SK-MEL-5 (cell line): ENCODE measurements around the gene IPO8. TPM values are rescaled to one million over a fixed set of nuclear protein-coding genes. Genes with fewer than 3 reads are reported as not detected.
"Not testable (repeated sequence)": the region's sequence is repeated elsewhere in the genome, so short reads cannot be mapped to it uniquely, and the experiment has no call there.

ENCODE experiments used
- DNase-seq: peaks from one replicate; pipeline ENCODE4 v3.0.0-alpha.2; 2016; ENCODE audit warnings: low read depth, low spot score
- in situ Hi-C: cut with HindIII; loops from 2 replicates; pipeline ENCODE4 v1.10.0; 2016; ENCODE audit warnings: low sequenced_read_pairs, high pct_unique_total_duplicates, low pct_unique_long_range_greater_than_20kb
- total RNA-seq: library from RNA; depleted of rRNA; stranded (reverse); fragments of >200 nt; shearing (Covaris generic); gene quantifications from 2 replicates; pipeline ENCODE4 v1.2.3, GENCODE V29; 2014

Gene IPO8
- total RNA-seq, 1 experiment from 2014 or later, result 32.9 TPM

DNA sequence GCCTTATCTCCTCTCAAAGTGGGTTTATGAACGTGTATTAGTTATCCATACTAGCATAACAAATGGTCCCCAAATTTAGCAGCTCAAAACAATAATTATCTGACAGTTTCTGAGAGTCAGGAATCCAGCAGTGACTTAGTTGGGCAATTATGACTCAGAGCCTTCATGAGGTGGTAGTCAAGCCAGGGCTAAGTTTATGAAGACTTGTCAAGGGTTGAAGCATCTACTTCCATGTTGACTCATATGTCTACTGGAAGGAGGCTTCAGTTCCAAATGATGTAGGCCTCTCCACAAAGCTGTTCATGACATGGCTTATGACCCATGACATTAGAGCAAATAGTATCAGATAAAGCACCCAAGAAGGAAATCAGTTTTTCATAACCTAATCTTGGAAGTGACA lies 73.2 kb downstream of the IPO8 start:
- no peak for DNase-seq
- in situ Hi-C loops, result no loop called here

DNA sequence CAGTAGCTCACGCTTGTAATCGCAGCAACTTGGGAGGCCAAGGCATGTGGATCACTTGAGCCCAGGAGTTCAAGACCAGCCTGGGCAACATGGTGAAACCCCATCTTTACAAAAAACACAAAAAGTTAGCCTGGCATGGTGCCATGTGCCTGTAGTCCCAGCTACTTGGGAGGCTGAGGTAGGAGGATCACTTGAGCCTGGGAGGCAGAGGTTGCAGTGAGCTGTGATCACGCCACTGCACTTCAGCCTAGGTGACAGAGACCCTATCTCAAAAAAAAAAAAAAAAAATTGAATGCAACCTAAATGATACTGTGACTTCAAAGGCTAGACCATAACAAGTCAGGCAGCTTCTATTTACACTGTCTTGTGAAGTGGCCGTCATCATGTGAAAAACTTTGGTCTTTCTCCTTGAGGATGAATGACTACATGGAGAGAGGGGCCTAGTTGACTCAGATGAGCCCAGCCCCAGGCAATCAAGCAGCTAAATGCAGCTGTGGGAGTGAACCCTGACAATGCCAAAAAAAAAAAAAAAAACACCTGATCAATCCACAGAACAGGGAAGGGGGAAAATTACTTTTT lies 73.9 kb downstream of the IPO8 start:
- in situ Hi-C loops, DNase-seq: not testable (repeated sequence)

DNA sequence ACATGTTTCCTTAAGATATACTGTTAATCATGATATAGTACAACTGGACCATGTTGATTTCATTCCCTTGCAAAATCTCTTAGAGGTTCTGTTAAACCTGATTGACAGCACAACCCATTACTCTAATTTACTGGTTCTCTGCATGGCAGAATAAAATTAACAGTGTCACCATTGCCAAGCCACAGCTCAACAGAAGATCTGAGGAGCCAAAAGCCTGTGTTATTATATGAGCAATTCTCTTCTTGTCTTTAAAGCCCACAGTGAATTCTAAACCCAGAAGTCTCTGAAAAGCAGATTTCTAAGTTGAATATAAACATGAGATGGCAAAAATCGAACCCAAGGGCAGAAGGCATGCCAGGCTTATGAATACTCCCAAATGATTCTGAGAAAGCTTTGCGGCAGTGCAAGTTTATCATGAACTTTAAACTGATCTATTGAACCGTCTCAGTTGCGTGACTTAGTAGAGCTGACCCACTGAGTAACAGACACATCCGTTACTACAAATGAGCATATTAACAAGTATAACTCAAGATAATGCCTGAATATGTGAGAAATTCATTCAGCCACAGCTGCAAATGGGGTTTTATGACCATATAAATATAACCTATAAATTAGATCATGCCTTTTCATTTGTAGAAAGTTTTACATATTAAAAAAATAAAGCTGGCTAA lies 78.2 kb downstream of the IPO8 start:
- in situ Hi-C loops, result no loop called here
- no peak for DNase-seq

DNA sequence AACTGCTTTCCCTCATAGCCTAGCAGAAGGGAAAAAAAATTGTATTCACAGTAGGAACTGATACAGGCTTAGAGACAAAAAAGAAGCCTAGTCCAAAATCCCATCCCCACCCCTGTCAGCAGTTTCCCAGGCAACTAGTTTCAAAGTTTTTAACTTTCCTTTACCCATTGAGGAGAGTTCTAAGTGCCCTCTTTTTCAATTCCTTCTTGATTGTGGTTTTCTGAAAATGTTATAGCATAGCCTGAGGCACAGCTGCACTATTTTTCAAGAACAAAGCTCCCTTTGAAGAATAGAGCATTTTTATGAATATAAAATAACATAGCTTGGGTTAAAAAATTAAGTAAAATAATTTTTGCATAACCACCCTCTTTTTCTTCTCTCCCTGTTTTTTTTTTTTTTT lies 81.6 kb downstream of the IPO8 start:
- DNase-seq, result peak; percentile 83
- in situ Hi-C loops, result no loop called here

DNA sequence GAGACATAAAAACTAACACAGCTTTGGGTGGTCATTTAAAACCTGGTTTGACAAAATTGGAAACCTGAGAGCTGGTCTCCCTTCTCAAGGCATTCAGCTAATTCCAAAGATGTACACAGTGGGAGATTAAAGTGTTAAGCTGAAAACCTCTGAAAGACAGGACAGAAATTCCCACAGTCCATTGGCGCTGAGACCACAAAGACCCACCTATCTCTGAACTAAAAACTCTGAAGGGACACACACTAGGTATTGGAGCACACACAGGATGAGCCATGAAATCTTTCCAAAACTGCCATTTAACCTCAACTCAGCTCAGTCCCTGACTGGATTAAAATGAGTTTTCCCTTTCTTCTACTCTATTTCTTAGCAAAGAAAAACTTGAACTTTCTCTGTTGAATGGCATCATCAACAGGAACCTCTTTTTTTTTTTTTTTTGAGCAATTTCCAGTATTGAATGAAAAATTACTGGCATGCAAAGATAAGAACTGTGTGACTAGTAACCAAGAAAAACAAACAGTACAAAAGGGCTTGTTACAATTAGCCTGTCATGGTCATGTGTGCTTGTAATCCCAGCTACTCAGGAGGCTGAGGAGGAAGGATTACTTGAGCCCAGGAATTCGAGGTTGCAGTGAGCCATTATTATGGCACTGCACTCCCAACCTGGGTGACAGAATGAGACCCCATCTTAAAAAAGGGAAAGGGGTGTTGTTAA lies 82.4 kb downstream of the IPO8 start:
- in situ Hi-C loops, result no loop called here
- peak; percentile 79 for DNase-seq

DNA sequence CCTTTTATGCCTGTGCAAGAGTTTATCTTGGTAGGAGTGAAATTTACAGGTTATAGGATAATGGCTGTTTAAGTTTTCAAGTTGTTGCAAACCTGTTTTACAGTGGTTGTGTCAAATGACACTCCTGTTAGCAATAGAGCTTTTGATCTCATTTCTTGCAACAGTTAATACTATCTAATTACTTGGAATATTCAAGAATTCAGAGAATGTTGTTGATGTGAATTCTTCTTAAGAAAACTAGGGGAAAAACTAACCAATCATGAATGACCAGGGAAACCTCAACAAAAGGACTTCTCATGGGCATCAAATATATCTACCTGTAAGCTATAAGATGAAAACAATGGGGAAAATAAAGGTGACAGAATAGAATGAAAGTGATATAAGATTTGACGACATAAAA lies 85.0 kb downstream of the IPO8 start:
- in situ Hi-C loops, result no loop called here
- DNase-seq, result no peak

DNA sequence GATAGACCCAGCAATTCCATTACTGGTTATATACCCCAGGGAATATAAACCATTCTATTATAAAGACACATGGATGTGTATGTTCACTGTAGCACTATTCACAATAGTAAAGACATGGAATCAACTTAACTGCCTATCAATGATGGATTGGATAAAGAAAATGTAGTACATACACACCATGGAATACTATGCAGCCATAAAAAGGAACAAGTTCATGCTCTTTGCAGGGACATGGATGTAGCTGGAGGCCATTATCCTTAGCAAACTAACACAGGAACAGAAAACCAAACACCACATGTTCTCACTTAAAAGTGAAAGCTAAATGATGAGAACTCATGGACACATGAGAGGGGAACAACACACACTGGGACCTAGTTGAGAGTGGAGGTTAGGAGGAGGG lies 85.8 kb downstream of the IPO8 start:
- DNase-seq, in situ Hi-C loops: not testable (repeated sequence)

DNA sequence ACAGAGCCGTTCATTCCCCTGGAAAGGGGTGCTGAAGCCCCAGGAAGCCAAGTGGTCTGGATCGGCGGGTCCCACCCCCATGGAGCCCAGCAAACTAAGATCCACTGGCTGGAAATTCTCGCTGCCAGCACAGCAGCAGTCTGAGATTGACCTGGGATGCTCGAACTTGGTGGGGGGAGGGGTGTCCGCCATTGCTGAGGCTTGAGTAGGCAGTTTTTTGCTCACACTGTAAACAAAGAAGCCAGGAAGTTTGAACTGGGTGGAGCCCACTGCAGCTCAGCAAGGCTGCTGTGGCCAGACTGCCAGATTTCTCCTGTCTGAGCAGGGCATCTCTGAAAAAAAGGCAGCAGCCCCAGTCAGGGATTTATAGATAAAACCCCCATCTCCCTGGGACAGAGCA lies 91.4 kb downstream of the IPO8 start:
- DNase-seq, in situ Hi-C loops: not testable (repeated sequence)

DNA sequence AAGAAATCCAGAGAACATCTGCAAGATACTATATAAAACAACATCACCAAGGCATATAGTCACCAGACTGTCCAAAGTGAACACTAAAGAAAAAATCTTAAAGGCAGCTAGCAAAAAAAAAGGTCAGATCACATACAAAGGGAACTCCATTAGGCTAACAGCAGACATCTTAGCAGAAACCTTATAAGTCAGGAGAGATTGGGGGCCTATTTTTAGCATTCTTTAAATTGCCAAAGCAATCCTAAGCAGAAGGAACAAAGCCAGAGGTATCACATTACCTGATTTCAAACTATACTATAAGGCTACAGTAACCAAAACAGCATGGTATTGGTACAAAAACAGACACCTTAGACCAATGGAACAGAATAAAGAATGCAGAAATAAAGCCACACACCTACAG lies 92.5 kb downstream of the IPO8 start:
- no peak for DNase-seq
- in situ Hi-C loops, result no loop called here

DNA sequence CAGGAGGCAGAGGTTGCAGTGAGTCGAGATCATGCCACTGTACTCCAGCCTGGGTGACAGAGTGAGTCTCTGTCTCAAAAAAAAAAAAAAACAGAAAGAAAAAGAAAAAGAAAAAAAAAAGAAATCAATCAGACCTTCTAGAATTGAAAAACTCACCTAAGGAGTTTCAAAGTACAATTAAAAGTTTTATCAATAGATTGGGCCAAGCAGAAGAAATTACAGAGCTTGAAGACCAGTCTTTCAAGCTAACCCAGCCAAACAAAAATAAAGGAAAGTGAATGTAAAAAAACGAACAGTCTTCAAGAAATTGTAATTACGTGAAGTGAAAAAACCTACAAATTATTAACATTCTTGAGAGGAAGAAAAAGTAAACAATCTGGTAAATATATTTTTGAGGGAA lies 93.0 kb downstream of the IPO8 start:
- in situ Hi-C loops, result no loop called here

DNA sequence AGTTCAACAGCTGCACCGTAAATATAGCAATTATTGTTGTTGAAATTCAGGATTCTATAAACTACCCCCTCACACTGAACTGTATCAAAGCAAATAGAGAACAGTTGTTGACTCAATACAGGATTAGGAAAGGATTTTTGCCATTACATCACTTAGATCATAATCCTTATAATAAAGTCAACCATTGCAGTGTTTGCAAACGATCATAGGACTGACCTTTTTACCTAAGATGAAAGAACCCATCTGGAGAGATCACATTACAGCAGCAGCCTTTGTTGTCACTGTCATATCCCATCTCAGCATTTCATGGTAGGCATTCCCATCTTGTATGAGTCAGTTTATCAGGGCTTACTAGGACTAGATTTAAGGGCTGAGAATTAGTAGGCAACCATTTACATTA lies 96.1 kb downstream of the IPO8 start:
- in situ Hi-C loops, result no loop called here
- DNase-seq, result peak; percentile 39

More for the DNA sequence above, 93.0 kb downstream of the IPO8 start:
- no peak for DNase-seq

DNA sequence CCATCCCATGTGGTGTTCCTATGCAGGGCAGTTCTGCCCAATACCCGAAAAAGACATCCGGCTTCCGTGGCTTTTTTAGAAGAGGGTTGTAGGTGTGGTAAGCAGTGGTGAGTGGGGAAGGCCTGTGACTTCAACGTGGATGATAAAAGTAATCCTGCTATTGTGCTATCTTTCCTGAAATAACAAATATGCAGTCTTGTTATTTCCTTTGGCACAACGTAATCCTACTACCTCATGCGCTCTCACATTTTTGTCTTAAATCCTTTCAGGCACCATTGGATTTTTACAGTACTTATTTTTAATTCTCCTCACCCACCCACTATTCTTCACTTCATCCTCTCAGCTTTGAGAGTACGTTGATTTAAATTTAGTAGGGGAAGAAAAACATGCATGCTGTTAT lies 96.8 kb downstream of the IPO8 start:
- DNase-seq, result no peak
- in situ Hi-C loops, result no loop called here

DNA sequence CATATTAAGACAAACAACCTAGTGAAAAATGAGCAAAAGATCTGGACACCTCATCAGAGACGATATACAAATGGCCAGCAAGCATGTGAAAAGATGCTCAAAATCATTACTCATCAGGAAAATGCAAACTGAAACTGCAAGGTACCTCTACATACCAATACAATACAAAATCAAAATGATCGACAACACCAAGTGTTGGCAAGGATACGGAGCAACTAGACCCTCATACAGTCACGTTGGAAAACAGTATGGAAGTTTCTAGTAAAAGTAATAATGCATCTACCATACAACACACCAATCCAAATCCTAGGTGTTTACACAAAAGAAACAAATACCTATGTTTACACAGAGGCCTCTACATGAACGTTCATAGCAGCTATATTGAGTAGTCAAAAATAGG lies 99.9 kb downstream of the IPO8 start:
- in situ Hi-C loops, result no loop called here
- no peak for DNase-seq

DNA sequence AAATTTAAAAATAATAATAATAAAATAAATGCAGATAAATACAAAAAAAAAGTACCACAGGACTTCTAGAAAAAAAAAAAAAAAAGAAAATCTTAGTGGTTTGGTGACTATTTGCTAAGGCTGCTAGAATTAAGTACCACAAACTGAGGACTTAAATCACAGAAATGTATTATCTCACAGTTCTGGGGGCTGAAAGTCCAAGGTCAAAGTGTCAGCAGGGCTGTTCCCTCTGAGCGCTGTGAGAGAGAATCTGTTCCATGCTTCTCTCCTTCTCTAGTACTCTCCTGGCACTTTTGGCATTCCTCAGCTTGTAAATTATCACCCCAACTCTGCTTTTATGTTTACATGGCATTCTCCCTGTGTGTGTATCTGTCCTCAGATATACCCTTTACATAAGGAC lies 101.2 kb downstream of the IPO8 start:
- DNase-seq, result no peak

DNA sequence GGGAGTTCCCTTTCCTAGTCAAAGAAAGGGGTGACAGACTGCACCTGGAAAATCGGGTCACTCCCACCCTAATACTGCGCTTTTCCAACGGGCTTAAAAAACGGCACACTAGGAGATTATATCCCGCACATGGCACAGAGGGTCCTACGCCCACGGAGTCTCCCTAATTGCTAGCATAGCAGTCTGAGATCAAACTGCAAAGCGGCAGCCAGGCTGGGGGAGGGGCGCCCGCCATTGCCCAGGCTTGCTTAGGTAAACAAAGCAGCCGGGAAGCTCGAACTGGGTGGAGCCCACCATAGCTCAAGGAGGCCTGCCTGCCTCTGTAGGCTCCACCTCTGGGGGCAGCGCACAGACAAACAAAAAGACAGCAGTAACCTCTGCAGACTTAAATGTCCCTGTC lies 107.1 kb downstream of the IPO8 start:
- in situ Hi-C loops, result not testable (repeated sequence)

More for the DNA sequence above, 101.2 kb downstream of the IPO8 start:
- in situ Hi-C loops, result no loop called here

DNA sequence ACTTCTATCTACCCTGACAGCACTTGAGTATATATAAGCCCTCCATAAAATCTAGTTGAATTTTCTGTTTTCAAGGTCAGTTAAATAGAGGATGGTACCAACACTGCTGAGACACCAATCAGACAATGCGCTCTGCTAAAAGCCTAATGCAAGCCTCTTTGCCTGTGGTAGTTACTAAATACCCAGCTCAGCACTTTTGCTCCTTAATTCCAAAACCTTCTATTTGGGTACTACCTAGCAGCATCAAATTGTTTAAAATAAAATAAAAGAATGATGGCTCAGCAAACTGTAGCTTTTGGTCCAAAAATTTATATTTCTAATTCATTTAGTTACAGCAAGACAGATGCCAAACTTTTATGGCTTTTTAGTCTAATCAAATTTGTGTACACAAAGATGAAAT lies 107.9 kb downstream of the IPO8 start:
- DNase-seq, result no peak
- in situ Hi-C loops, result no loop called here

More for the DNA sequence above, 107.1 kb downstream of the IPO8 start:
- not testable (repeated sequence) for DNase-seq

DNA sequence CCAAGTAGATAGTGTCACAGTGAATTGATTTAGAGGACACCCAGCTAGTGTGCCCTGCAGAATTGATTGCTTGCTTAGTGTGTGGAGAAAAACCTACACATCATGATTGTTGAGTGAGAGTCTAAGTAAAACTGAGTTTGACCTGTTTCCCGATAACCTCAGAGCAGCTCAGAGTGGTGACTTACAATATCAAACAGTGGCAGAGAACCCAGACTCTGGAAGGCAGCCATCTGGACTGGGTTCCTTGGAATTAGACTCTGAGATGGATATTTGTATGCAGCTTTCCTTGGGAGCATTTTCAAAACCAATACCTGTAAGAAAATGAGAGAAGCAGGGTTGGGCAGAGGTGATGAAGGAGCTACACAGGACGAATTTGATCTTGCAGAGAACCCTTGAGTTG lies 109.8 kb downstream of the IPO8 start:
- in situ Hi-C loops, result no loop called here

DNA sequence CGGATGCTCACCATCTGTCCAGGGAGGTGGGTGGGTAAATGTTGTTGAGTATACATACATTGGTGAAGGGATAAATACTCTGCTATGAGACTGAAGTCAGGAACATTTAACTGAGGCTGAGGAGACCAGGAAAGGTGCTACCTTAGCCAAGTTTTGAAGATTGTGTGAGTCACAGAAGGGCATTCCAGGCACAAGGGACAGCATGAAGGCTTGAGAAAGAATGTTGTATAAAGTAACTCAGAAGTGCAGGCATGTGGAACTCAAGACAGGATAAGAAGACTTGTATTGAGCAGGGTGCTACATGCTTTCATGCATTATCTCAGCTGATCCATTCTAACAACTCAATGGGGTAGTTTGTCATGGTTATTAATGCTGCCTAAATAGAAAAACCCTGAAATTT lies 112.7 kb downstream of the IPO8 start:
- in situ Hi-C loops, result no loop called here

More for the DNA sequence above, 109.8 kb downstream of the IPO8 start:
- DNase-seq, result no peak

DNA sequence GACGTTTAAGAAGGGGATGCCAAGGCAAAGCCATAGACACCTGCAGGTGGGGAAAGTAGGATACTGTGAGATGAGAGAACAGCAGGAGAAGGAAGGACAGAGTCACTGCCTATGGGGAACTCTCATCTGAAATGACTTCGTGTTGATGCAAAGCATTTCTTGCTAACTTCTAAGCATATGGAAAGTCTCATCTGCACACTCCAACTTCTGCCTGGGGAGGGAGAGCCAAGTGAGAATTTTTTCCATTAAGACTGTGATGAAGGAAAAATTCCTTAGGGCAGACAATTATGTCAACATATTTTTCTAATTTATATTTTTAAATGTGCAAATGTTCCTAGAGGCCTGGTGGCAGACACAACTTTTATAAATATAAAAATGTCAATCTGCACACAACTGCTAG lies 115.3 kb downstream of the IPO8 start:
- DNase-seq, result no peak

More for the DNA sequence above, 112.7 kb downstream of the IPO8 start:
- no peak for DNase-seq

More for the DNA sequence above, 115.3 kb downstream of the IPO8 start:
- in situ Hi-C loops, result no loop called here
